Gastroesophageal sphincter (tissue), 3 donors: ENCODE results near the gene PICK1.

Experiments used
- POLR2A ChIP-seq, 2 donors: fragments of 450-650 bp; IDR thresholded peaks; one replicate each; pipeline ENCODE4 v1.6.1; 2017; ENCODE audit warnings: antibody characterized with exemption in 2 of 2, mild to moderate bottlenecking in 2 of 2, moderate library complexity in 1 of 2
- POLR2AphosphoS5 ChIP-seq: sonication (generic); formaldehyde crosslinking; IDR thresholded peaks from one replicate; pipeline ENCODE4 v1.6.1; 2017; ENCODE audit warnings: antibody characterized with exemption
- TF ChIP-seq, protein P1 (sequence below), 4 experiments: fragments of 200-600 bp in 2 of 4; fragments of 450-650 bp in 2 of 4; sonication (generic) in 1 of 4; IDR thresholded peaks; one replicate each; pipeline ENCODE4 v1.5.1; 2017 to 2019; ENCODE audit warnings: antibody characterized with exemption in 4 of 4, mild to moderate bottlenecking in 2 of 4, moderate library complexity in 2 of 4

DNA sequence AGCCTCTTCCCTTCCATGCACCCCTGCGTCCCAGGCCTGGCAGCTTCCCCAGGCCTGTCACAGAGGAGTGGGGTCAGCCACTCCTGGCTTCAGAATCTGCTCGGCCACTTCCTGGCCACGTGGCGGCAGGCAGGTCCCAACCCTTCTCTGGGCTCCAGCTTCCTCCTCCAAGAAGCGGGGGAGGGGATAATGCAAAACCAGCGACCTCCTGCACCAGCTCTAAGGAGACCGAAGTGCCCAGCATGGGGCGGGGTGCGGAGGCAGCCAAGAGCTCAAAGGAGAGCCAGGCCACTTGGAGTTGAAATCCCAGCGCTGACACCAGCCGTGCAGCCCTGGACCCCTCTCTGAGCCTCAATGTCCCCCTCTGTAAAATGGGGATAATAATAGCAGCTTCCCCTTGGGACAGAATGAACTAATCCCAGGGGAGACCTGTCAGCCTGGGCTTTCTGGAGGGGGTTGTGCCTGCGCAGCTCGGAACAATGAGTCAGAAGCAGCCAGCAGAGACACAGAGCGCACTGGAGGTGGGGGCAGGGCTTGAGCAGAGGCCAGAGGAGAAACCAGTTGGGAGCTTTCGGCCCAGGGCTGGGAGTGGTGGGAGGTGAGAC is 22.8 kb upstream of the PICK1 start:
- TF ChIP-seq, protein P1, sequence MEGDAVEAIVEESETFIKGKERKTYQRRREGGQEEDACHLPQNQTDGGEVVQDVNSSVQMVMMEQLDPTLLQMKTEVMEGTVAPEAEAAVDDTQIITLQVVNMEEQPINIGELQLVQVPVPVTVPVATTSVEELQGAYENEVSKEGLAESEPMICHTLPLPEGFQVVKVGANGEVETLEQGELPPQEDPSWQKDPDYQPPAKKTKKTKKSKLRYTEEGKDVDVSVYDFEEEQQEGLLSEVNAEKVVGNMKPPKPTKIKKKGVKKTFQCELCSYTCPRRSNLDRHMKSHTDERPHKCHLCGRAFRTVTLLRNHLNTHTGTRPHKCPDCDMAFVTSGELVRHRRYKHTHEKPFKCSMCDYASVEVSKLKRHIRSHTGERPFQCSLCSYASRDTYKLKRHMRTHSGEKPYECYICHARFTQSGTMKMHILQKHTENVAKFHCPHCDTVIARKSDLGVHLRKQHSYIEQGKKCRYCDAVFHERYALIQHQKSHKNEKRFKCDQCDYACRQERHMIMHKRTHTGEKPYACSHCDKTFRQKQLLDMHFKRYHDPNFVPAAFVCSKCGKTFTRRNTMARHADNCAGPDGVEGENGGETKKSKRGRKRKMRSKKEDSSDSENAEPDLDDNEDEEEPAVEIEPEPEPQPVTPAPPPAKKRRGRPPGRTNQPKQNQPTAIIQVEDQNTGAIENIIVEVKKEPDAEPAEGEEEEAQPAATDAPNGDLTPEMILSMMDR (IDR thresholded peaks at IDR 0.05), result no peak
- TF ChIP-seq POLR2A (IDR thresholded peaks at IDR 0.05), result no peak
- TF ChIP-seq POLR2AphosphoS5, result peak; percentile 20
